NCI-H446 (cell line): Measurements from ENCODE around the gene CD81.
"Not testable (repeated sequence)": the region's sequence is repeated elsewhere in the genome, so short reads cannot be mapped to it uniquely, and the experiment has no call there.

Experiments used
- DNase-seq, 2 experiments: peaks; one replicate each; lab custom pipeline; 2025; lab: John Stamatoyannopoulos, UW

Gene CD81, protein sequence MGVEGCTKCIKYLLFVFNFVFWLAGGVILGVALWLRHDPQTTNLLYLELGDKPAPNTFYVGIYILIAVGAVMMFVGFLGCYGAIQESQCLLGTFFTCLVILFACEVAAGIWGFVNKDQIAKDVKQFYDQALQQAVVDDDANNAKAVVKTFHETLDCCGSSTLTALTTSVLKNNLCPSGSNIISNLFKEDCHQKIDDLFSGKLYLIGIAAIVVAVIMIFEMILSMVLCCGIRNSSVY

DNA sequence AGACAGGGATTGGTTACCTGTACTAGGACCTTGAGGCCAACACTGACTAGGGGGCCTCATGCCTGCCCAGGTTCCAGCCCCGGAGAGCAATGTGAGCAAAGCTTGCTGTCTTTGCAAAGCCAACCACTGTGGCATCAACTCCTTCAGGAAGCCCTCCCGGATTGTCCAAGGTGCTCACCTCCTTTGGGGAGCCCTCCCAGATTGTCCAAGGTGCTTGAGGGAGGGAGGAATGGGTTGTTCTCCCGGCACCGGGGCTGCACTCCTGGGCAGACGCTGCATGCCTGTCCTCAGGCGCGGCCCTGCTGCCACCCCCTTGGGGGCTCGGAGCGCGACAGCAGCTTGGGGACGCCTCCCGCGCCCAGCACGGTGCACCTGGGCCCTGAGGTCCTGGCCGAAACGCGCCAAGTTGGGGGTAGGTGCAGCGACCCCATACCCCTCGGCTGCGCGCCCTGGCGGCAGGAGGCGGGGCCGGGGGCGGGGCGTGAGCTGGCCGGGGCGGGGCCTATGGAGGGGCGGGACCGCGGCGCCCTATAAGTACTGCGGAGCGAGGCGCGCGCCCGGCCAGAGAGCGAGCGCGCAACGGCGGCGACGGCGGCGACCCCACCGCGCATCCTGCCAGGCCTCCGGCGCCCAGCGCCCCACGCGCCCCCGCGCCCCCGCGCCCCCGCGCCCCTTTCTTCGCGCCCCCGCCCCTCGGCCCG lies at the start of gene CD81:
Gene CD81, plus strand, starts transcription at position 560 of the 701 bp plus-strand sequence. CDS start 240 bp downstream, outside the sequence.
- DNase-seq = peak in 1 of 2 experiments; percentile 56

DNA sequence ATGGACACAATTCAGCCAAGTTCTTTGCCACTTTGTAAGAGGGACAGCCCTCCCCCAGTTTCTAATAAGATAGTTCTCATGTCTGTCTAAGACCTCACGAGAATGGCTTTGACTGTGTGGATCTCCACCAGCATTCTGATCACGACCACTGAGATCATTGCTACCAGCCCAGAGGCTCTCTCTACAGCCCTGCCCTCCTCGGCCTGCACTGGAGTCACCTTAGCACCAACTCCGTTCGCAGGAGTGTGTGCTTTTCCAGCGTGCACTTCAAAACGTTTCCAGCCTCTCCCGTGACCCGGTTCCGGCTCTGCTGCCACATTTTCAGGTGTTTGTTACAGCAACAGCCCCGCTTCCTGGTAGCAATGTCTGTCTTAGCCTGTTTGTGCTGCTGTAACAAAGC lies 49.1 kb upstream of the CD81 start:
- no peak for DNase-seq

DNA sequence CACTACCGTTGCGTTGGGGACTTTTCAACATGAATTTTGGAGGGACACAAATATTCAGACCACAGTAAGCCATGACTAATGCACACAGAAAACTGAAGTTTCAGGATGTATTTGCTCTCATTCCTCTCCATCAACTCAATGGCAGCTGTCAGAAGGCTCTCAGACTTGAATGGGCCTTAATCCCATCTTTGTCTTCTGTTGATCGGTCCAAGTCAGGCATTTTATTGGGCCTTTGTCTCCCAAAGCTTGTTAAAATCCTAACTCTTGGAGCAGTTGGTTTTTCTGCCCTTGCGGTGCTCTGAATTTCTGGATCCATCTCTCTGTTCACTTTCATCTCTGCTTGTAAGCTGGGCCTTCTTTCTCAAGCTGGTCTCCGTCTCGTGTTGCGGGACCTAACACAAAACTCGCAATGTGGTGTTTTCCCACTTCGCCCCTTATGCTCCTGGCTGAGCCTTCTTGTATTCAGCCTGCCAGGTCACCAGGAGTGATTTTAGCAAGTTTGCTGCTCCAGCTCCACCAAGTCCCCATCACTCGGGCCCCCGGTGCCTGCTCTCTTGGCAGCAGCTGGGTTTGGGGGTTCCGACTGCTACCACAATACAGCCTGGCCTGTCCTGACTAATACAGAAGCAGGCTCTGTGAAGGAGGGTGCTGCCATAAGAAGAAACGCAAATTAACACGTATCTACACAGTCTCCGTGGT lies 48.3 kb upstream of the CD81 start:
- DNase-seq = no peak

DNA sequence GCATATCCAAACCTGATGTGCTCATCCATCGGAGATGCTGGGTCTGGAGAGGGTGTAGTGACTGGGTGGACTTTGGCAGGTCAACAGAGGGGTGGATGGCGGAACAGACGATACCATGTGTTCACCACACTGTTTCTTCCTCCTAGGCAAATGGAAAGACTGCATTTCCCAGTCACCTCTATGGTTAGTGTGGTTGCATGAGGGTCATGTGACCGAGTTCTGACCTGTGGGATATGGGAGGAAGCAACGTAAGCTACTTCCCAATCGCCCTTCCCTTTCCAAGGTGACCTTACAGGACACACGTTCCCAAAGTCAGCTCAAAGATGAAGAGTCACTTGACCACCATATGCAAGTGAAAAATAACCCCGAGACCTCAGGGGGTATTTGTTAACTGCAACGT lies 47.6 kb upstream of the CD81 start:
- no peak for DNase-seq

DNA sequence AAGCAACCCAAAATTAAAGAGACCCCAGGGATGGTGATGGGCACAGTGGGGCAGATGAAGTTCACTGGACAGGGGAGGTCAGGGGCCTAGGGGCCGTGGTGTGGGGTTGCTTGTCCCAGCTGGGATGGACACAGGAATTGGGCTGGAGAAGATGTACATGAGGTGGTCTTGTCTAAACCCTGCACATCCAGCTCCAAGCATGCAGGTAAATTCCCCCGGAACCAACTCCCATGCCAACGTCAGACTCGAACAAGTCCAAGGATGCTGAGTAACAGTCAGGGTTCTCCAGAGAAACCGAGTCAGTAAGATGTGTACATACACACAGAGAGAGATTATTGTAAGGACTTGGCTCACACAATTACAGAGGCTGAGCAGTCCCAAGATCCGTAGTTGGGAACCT lies 46.4 kb upstream of the CD81 start:
- no peak for DNase-seq

DNA sequence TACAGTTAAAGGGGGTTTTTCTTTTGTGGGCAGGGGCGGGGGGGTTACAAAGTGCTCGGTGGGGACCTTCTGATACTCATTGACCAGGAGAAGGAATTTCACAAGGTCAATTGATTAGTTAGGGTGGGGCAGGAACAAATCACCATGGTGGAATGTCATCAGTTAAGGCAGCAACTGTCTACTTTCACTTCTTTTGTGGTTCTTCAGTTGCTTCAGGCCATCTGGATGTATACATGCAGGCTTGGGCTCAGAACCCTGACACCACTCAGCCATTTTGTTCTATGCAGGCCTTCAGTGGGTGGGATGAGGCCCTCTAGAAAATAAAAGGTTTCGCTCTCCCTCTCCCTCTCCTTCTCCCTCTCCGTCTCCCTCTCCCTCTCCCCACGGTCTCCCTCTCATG lies 45.7 kb upstream of the CD81 start:
- DNase-seq = no peak

DNA sequence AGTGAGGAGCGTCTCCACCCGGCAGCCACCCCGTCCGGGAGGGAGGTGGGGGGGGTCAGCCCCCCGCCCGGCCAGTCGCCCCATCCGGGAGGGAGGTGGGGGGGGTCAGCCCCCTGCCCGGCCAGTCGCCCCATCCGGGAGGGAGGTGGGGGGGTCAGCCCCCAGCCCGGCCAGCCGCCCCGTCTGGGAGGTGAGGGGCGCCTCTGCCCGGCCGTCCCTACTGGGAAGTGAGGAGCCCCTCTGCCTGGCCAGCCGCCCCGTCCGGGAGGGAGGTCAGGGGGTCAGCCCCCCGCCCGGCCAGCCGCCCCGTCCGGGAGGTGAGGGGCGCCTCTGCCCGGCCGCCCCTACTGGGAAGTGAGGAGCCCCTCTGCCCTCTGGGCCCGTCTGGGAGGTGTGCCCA lies 44.5 kb upstream of the CD81 start:
- DNase-seq = not testable (repeated sequence)

DNA sequence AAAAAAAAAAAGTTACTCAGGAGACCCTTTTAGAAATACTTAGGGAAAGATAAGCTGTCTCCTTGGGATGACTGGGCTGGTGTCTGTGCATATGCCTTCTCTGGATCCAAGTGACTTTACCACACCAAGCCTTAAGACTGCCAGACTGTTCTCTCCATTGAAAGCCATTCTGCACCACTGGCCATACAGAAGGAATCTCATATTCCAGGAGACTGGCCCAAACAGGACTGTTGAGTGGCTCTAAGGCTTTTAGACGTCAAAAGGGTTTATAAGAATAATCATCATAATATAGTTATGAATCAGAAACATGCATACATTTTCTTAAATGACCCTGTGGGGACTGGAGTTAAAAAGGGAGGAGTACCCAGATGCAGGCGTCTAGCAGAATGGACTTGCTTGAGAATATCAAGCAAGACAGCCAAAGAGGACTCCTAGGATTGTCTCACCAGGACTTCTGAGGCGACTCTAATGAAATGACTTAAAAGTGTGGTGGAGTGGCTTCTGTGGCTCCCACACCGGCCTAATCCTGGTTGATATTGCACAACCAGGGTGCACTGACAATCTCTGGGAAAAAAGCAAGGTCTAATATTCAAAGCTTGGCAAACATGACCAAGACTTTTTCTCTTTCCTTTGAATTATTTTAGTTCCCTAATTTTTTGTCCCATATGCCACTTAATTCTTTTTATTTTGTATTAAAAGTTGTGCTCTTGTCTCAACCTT lies 43.5 kb upstream of the CD81 start:
- not testable (repeated sequence) for DNase-seq

DNA sequence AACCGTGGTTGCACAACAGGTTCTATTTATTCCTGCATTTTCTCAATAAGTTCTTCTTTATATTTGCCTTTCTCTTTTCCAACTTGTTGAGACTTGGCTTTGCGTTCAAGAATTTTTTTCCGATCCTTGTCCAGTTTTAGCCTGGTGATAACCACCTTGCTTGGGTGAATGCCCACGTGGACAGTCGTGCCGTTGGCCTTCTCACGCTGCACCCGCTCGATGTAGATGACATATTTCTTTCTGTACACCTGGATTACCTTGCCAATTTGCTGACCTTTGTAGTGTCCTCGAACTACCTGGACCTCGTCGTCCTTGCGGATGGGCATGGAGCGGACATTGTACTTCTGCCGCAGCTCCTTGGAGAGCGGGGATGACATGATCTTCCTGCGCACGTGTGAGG lies 41.8 kb upstream of the CD81 start:
- DNase-seq = not testable (repeated sequence)

DNA sequence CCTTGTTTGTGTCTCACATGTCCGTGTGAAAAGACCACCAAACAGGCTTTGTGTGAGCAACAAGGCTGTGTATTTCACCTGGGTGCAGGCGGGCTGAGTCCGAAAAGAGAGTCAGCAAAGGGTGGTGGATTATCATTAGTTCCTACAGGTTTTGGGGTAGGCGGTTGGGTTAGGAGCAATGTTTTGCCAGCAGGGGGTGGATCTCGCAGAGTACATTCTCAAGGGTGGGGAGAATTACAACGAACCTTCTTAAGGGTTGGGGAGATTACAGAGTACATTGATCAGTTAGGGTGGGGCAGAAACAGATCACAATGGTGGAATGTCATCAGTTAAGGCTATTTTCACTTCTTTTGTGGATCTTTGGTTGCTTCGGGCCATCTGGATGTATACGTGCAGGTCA lies 38.4 kb upstream of the CD81 start:
- not testable (repeated sequence) for DNase-seq

DNA sequence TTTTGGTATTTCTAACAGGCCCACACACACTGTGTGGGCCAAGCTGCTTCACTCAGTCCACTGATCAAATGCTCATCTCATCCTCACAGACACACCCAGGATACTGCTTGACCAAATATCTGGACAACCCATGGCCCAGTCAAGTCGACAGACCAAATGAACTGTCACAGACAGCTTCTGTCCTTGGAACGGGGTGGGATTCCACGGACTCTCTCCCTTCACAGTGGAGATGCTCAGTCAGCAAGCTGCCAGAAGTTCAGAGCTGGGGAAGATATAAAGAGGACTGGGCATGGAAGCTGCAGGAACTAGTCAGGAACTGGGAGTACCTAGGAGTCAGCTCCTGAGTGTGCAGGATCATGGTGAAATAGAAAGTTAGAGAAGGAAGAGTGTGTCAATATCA lies 34.6 kb upstream of the CD81 start:
- no peak for DNase-seq

DNA sequence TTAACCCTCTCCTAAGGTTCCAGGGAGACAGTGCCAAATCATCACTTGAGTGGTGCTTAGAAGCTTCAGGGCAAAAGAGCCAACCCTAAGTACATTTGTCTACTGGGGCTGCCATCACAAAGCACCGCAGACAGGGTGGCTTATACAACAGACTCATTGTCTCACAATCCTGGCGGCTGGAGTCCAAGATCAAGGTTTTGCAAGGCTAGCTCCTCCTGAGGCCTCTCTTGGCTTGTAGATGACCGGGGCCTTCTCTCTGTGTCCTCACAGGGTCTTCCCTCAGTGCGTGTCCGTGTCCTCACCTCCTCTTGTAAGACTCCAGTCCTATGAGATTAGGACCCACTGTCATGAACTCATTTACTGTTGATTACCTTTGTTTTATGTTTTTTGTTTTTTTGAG lies 34.1 kb upstream of the CD81 start:
- no peak for DNase-seq

DNA sequence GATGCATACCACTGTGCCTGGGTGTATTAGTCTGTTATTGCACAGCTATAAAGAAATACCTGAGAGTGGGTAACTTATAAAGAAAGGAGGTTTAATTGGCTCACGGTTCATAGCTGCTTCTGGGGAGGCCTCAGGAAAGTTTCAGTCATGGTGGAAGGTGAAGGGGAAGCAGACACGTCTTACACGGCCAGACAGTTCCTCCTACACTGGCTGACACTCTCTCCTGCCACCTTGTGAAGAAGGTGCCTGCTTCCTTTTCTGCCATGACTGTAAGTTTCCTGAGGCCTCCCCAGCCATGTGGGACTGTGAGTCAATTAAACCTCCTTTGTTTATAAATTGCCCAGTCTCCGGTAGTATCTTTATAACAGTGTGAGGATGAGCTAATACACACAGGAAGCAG lies 33.6 kb upstream of the CD81 start:
- no peak for DNase-seq

DNA sequence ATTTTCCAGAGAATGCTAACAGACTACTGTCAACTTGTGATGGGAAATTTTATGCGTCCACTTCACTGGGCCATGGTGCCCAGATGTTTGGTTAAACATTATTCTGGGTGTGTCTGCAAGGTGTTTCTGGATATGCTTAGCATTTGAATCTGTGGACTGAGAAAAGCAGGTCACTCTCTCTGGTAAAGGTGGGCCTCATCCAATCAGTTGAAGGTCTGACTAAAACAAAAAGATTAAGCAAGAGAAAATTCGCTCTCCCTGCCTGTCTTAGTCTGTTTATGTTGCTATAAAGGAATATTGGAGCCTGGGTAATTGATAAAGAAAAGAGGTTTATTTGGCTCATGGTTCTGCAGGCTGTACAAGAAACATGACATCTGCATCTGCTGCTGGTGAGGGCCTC lies 32.1 kb upstream of the CD81 start:
- DNase-seq = no peak

DNA sequence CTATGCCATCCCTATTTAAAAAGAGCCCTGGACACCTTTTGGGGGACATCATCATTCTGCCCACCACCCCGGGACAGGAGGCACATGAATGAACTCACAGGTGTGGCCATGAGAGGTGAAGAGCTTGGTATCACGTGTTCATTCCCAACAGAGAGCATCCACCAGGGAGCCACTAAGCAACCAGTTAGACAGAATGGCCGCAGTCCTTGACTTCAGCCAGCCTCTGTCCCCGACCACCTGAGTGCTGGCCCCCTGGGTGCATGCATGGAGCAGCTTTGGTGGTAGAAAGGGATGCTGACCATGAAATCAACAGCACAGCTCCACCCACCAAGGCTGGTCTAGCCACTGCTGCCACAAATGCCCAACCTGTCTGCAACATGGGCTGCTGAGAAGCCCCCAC lies 31.1 kb upstream of the CD81 start:
- no peak for DNase-seq

DNA sequence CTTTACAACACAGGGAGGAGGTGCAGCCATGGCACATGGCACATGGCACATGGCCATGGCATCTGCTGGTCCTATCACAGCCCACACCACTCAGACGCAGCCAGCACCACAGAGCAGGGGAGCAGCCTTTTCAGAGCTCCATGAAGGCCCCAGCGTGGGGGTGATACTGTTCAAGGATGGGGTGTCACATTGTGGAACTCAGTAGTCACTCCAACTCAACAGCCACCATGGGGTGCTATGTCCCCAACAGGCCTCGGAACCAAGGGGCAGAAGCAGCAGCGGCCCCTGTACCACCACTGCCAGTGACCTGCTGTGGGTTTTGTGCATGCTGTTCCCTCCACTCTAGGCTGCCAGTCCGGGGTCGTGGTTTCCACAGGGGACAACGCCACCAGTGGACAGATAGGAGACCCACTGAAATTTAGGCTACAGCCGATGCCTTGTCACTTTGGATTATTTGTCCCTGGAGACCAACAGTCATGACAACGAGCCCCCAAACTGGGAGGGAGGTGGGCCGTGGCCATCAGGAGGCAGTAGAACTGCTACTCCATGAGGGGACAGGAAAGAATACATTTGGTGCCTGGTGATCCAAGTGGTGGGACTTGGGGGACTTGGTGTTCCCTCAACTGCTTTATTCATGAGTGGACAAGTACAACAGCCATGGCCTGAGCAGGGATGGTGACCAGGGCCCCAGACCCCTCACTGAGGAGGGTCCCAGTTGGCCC lies 30.4 kb upstream of the CD81 start:
- DNase-seq = no peak

DNA sequence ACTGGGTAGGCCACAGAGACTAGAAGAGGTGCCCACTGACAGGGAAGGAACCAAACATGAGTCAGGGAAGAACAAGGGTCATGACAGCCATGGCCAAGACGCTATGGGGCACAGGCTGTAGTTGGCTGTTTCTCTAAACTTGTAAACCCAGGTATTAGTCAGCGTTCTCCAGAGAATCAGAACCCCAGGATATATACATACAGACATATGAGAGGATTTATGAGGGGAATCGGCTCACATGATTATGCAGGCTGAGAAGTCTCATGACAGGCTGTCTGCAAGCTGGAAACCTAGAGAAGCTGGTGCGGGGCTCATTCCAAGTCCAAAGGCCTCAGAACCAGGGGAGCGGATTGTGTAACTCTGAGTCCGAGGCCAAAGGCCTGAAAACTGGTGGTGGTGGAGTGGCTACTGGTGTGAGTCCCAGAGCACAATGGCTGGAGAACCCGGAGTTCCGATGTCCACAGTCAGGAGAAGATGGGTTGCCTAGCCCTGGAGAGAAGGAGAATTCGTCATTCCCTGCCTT lies 29.7 kb upstream of the CD81 start:
- no peak for DNase-seq

DNA sequence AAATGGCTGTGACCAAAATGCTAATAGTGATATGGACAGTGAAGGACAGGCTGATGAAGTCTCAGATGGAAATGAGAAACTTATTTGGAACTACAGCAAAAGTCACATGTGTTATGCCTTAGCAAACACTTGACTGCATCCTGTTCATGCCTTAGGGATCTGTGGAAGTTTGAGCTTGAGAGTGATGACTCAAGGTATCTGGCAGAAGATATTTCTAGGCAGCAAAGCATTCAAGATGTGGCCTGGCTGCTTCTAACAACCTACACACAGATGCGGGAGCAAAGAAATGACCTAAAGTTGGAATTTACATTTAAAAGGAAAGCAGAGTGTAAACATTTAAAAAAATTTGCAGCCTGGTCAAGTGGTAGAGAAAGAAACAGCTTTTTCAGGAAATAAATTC lies 28.1 kb upstream of the CD81 start:
- DNase-seq = no peak

DNA sequence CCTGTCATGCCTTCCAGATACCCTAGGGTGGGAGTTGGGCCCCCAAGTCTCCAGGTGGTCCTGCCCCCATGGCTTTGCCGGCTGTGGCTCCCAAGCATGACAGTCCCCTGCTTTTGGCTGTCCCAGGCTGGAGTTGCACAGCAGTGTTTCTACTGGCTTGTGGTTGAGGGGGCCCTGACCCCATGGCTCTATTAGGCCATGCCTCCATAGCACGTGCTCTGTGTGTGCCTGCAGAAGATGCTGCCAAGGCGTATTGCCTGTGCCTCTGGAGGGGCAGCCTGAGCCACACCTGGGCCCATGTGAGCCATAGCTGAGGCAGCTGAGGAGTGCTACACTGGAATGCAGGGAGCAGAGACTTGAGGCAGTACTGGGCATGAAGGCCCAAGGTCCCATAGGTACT lies 25.4 kb upstream of the CD81 start:
- no peak for DNase-seq

DNA sequence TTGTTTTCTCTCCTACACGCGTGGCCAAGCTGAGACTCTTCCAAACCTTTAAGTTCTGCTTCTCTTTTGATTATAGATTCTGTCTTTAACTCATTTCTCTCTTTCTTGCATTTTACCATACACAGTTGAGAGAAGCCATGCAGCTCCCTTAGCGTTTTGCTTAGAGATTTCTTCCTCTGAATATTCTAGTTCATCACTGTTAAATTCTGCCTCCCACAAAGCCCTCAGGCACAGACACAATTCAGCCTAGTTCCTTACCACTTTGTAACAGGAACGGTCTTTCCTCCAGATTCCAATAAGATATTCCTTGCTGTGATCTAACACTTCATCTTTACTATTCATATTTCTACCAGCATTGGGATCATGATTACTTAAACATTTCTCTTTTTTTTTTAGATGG lies 24.7 kb upstream of the CD81 start:
- no peak for DNase-seq

DNA sequence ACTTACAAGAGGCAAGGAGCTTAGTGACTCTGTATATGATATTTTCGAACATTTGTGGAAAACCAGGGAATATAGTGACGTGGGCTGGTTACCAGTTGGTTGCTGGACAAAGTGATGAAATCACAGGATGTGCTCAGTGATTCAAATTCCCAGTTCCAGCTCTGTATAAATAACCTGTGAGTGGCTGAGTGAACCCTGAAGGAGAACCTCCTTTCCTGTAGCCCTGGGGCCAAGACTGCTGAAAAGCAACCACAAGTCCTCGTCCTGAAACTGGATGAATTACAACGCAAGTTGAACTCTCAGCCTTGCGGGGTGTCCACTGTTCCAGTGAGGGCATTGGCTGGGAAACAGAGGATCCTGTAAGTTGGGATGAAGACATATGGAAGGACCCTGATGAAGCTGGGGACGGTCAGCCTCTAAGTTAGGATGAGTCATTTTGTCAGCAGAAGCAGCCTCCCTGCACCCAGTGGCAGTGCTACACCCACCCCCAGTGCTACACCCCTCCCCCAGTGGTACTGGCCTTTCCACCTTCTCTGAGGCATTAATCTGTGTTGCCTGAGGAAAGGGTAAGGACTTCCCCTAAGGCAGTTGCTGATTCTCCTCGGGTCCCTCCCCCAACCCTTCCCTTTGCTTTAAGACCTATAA lies 22.0 kb upstream of the CD81 start:
- no peak for DNase-seq
